Stimulated activated naive CD4-positive, alpha-beta T cell (primary cell): Measurements from ENCODE around the gene PCNX1.
"Not testable (repeated sequence)": the region's sequence is repeated elsewhere in the genome, so short reads cannot be mapped to it uniquely, and the experiment has no call there.

ENCODE experiments used
- DNase-seq, 6 experiments: peaks; one replicate each; lab custom pipeline; 2025; lab: John Stamatoyannopoulos, UW

PCNX1 gene

GRCh38 chr14:71019917-71020316, 112.7 kb downstream of the PCNX1 start:
- DNase-seq = not testable (repeated sequence)

DNA sequence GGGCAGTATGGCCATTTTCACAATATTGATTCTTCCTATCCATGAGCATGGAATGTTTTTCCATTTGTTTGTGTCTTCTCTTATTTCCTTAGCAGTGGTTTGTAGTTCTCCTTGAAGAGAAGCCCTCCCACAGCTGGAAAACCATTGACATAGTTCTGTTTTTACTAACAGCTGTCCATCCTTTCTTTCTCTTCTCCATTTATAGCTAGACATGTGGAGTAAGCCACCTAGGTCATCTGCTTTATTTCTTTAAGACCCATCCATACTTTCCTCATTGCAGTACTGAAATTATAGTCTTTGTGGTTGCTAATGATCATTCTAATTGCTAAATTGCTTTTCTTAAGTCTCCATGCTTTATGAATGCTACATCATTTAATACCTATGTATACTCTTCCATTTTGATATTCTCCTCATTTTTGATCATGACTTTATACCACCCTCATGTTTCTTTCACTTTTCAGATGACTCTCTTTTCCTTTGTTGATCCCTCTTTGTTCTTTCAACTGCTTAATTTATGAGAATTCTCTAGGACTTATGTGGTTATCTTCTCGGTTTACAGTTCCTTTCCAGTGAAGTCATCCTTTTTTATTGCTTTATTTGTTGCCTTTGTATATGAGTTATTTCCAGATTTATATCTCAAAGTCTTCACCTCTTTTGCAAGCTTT, 114.2 kb downstream of the PCNX1 start:
- no peak for DNase-seq

GRCh38 chr14:71022012-71022869, 115.0 kb downstream of the PCNX1 start:
- no peak for DNase-seq

DNA sequence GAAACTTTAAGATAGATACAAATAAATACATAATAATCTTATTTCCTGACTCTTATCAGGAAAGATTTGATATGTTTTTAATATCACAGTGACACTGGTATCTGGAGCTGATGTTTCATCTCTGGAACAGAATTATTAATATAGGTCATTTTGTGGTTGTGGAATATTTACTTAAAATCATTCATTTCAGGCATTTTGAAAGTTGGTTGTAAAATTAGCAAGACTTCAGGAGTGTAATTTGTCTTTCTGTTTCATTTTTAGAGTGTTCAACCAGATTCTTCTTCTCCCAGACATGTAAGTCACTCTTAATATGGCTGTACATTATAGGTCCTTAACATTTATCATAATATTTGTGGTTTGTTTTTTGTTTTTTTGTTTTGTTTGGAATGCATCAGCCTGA, 115.7 kb downstream of the PCNX1 start:
- no peak for DNase-seq

DNA sequence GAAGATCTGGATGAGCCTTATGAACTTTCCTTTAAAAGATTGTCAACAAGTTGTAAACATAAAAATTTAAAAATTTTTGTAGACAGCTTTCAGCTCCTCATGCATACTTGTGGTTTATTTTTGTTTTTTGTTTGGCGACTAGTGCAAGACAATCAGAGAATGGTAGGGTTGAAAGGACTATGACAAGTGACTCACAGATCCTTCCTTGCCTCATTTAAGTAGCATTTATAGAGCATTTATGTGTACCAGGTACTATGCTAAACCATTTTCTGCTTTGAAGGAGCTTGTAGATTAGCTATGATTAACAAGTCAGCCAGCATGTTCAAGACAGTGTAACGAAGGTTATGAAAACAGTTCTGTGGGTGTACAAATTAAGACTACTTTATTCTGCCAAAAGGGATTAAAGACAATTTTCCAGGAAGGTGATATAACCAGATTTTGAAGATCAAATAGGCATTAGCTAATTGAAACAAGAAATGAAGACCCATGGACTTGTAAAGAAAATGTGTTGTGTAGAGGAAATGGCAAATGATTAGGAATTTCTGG, 122.0 kb downstream of the PCNX1 start:
- no peak for DNase-seq

- no peak for DNase-seq
Measured at GRCh38 chr14:71031000-71031399, 123.7 kb downstream of the PCNX1 start.

DNA sequence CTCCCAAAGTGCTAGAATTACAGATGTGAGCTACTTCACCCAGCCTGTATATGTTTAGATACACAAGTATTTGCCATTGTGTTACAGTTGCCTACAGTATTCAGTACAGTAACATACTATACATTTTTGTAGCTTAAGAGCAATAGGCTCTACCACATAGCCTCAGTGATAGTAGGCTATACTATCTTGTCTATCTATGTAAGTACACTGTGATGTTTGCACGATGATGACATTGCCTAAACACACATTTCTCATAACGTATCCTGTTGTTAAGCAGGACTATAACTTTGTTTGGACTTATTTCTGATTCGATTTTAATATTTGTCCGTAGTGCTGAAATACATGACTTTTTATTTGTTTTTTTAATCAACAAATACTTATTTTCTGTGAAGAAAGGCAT, 129.2 kb downstream of the PCNX1 start:
- DNase-seq = no peak

DNA sequence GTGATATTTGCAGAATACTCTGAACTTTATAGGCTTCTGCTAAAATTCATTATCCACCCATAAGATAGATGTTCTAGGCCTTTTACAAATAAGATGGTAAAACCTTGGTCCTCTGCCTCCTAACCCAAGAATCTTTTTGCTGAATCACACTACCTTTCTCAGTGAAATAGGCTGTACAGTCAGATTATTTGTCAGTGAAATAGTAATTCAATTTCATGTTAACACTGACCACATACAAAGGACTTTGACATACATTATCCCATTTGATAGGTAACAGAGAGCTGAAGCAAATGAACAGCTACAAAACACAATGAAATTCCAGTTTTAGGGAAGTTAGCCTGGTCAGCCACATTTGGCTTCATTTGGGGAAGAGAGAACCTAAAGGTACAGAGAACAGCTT, 141.1 kb downstream of the PCNX1 start:
- DNase-seq = no peak

DNA sequence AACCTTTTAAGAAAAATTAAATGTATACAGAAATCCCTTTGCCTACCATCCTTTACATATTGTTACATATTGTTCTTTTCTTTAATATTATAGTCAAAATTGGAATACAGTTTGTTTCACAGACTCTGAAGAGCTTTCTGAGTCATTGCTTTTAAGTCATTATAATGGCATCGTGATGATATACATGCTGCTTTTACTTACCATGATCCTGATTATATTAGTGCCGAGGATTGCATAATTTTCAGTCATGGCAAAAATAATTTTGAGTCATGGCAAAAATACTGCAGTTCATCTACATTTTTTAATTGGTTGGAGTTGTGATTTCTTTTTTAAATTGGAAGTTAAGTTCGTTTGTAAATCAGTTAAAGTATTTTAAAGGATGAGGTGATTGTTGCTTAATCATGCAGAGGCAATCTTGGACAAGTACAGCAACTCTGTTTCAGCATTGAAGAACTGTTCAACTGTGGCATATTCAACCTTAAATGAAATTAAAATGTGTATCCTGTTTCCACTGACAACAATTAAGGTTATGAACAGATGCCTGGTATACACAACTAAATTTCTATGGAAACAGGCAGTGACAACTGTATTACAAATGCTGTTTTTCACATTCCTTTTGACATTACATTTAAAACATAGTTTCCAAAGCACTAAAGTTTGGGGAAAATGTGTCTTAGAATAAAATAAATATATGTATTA, 142.3 kb downstream of the PCNX1 start:
- DNase-seq = no peak

GRCh38 chr14:71050227-71050823, 143.1 kb downstream of the PCNX1 start:
- no peak for DNase-seq

GRCh38 chr14:71054706-71055105, 147.4 kb downstream of the PCNX1 start:
- no peak for DNase-seq

GRCh38 chr14:71056168-71056567, 148.9 kb downstream of the PCNX1 start:
- no peak for DNase-seq

DNA sequence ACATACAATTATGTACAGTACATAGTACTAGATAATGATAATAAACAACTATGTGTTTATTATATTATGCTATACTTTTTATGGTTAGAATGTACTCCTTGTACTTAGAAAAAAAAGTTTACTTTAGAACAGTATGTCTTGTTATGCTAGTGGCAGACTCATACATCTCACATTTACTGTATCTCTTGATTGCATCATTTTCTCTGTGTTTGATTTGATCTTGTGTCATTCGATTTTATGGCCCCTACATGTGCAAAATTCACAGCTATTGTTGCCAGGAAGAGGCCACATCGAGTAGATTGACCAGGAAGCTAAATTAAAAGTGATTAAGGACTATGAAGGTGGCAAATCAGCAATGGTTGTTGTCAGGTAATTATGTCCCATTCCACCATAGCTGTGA, 153.0 kb downstream of the PCNX1 start:
- no peak for DNase-seq

DNA sequence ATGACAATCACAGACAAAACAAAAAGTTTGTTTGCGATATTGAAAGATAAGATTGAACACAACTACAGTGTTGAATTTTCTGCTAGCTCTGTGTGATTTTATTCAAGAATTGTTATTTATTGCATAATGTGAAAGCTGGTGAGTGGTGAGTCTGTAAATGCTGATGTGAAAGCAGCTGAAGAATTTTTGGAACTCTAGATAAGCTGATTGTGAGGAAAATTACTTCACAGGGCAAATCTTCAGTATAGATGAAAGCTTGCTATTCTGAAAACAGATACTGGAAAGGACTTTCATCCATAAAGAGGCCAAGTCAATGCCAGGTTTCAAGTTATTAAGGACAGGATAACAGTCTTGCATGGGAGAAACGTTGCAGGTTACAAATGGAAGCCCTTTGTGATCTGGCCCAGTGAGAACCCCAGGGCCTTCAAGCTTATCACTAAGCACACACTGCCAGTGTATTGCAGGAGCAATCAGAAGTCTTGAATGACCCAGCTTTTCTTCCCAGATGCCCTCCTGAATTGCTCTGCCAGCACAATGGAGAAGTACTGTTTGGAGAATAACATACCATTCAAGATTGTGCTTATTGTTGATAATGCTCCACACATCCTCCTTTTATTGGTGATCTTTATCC, 153.7 kb downstream of the PCNX1 start:
- no peak for DNase-seq

DNA sequence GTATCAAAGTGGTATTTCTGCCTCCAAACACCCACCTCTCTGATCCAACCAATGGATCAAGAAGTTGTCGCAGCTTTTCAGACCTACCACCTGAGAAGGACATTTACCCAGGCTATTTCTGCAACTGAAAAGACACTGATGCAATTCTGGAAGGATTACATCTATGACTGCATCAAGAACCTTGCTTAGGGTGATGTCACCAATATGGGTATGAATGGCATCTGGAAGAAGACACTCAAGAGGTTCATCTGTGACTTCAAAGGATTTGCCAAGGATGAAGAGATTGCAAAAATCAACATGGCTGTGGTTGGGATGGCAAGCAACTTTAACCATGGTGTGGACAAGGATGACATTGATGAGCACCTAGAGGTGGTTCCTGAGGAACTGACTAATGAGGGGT, 154.2 kb downstream of the PCNX1 start:
- DNase-seq = no peak

- no peak for DNase-seq
Measured at GRCh38 chr14:71062581-71063303, 155.5 kb downstream of the PCNX1 start.

GRCh38 chr14:71063351-71063750, 156.1 kb downstream of the PCNX1 start:
- no peak for DNase-seq

GRCh38 chr14:71064747-71065146, 157.5 kb downstream of the PCNX1 start:
- not testable (repeated sequence) for DNase-seq

GRCh38 chr14:71070169-71070568, 162.9 kb downstream of the PCNX1 start:
- no peak for DNase-seq

- no peak for DNase-seq
Measured at GRCh38 chr14:71071042-71071441, 163.8 kb downstream of the PCNX1 start.

GRCh38 chr14:71076462-71077092, 169.3 kb downstream of the PCNX1 start:
- DNase-seq = no peak
